T47D (cell line): ENCODE measurements around the gene TRPC4AP.
"Not testable (repeated sequence)": the region's sequence is repeated elsewhere in the genome, so short reads cannot be mapped to it uniquely, and the experiment has no call there.

ENCODE experiments used
- DNase-seq, 2 experiments: peaks; one replicate each; pipeline versions ENCODE4 v3.0.0 to v3.0.0-alpha.2; 2011 to 2012; ENCODE audit warnings: low read depth in 1 of 2, low spot score in 1 of 2
- JUND ChIP-seq: IDR thresholded peaks from 2 replicates; pipeline ENCODE4 v1.6.1; 2012; ENCODE audit warnings: low read depth
- in situ Hi-C: cut with HindIII; loops from 2 replicates; pipeline ENCODE4 v1.10.0; 2016; ENCODE audit warnings: low sequenced_read_pairs, low pct_unique_long_range_greater_than_20kb

TRPC4AP gene

DNA sequence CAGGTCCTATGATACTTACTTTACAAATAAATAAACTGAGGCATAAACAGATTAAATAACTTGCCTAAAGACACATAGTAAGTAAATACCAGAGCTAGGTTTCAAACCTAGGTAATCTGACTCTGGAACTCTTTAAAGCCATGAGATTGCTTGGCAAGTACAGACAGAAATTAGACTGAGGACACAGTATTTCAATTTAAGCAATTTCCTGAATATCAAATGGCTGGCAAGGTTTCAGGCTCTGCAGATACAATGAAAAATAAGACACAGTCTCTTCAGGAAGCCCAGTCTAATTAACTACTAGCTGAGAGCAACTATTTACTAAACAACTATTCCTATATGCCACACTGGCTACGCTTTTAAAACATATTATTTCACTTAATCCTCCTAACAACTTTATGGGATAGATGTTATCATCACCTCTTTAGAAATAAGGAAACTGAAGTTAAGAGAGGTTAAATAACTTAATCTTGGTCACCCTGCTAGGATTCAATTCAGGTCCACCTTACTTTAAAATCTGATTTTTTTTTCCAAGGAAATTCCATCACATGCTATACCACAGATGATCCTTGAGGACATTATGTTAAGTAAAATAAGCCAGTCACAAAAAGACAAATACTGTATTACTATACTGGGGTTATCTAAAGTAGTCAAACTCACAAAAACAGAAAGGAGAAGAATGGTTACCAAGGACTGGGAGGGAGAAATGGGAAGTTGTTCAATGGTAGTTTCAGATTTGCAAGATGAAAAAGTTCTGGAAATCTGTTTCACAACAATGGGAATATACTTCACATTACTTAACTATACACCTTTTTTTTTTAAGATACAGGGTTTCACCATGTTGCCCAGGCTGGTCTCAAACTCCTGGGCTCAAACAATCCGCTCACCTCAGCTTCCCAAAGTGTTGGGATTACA, 4.1 kb downstream of the TRPC4AP start:
- no peak for DNase-seq

DNA sequence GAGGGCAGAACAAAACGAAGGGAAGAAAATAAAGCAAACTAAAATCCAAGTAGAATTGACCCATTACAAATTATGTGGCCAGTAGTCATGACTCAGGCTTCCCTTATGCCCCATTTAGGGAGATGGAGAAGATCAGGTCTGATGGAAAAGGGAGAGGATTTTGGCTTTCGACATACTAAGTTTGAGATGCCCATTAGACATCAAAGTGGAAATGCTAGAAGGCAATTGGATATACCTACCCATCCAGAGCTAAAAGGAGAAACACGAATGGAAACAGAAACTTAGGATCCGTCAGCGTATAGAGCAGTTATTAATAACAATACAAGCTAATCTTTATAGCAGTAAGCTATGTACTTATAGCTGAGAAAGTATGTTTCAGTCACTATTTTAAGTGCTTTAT, 4.8 kb downstream of the TRPC4AP start:
- DNase-seq = no peak
- no peak for TF ChIP-seq JUND

More for the DNA sequence above, 4.1 kb downstream of the TRPC4AP start:
- in situ Hi-C loops = no loop called here
- no peak for TF ChIP-seq JUND

DNA sequence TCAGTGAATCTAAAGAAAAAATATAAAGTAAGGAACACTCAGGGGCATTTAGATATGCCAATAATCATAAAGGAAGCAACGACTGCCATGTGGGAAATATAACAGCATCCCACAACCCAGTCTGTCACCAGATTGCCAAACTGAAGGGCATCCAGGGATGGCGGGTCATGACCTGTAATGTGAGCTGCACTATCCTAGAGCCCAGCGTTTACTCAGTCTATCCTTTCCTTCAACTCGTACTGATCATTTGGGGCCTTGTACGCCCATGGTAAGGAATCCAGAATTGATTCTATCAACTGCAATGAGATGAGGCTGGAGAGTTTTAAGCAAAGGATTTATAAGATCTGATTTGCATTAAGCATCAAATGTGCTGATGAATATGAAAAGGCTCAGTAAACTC, 5.3 kb downstream of the TRPC4AP start:
- TF ChIP-seq JUND = no peak
- no peak for DNase-seq
- in situ Hi-C loops = no loop called here

More for the DNA sequence above, 4.8 kb downstream of the TRPC4AP start:
- in situ Hi-C loops = no loop called here

DNA sequence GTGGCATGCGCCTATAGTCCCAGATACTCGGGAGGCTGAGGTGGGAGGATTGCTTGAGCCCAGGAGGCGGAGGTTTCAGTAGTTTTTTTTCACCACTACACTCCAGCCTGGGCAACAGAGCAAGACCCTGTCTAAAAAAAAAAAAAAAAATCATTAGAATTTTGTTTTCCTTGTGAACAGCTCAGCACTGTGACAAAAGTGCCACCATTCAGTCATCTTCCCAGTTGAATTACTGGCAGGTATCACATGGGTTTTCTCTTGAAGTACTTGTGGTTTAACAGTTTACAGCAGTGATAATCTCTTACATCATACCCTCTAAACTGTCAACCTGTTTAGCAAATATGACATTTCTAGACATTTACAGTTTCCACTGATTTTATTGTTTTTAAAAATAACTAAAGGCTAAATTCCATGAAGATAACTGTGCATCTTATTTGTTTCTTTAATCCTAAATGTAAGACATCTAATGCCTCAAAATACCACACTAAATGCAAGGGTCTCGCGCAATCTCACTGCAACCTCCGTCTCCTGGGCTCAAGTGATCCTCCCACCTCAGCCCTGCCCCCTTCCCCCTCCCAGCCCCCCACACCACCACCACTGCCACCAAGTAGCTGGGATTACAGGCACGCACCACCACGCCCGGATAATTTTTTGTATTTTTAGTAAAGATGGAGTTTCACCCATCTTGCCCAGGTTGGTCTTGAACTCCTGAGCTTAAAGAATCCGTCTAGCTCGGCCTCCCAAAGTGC, 7.0 kb downstream of the TRPC4AP start:
- no peak for DNase-seq
- in situ Hi-C loops = no loop called here
- TF ChIP-seq JUND = no peak

DNA sequence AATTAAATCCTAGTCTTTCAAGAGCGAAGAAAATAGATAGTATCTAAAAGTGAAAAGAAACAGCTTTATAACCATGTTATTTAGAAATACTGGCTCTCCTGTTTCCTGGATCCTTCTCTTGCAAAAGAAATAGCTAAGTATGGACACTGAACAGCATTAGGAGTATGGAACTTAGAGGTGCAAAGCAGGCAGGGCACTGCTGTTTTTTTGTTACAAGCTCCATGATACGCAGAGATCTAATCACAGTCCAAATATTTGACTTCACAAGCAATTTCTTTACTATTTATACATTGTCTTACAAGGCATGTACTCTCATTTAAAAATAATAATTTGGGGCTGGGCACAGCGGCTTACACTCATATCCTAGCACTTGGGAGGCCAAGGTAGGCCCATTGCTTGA, 7.6 kb downstream of the TRPC4AP start:
- no peak for TF ChIP-seq JUND
- peak in 1 of 2 experiments; percentile 29 for DNase-seq
- in situ Hi-C loops = no loop called here

DNA sequence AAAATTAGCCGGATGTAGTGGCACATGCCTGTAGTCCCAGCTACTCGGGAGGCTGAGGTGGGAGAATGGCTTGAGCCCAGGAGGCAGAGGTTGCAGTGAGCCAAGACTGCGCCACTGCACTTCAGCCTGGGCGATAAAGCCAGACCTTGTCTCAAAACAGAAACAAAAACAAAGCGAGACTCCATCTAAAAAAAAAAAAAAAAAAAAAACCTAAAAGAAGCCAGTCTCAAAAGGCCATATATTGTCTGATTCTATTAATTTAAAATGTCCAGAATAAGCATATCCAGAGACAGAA, 12.3 kb downstream of the TRPC4AP start:
- DNase-seq, in situ Hi-C loops: not testable (repeated sequence)

DNA sequence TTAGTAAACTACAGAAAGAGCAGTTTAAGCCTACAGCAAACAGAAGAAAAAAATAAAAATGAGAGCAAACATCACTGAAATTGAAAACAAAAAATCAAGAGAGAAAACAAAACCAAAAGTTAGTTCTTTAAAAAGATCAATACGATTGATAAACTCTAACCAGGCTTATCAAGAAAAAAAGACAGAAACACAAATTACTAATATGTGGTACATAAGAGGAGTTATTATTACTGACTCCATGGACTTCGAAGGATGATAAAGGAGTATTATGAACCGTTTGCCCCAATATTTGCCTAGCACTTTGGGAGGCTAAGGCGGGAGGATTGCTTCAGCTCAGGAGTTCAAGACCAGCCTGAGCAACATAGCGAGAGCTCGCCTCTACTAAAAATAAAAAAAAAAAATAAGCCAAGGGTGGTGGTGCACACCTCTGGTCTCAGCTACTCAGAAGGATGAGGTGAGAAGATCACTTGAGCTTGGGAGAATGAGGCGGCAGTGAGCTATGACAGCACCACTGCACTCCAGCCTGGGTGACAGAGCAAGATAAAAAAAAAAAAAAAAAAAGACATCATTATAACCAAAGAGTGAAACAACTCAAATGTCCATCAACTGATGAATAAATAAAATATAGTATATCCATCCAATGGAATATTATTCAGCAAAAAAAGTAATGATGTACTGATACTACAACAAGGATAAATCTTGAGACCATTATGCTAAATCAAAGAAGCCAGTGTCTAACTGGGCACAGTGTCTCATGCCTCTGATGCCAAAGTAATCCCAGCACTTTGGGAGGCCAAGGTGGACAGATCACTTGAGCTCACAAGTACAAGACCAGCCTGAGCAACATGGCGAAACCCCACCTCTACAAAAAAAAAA, 12.9 kb downstream of the TRPC4AP start:
- TF ChIP-seq JUND = no peak
- in situ Hi-C loops = no loop called here

DNA sequence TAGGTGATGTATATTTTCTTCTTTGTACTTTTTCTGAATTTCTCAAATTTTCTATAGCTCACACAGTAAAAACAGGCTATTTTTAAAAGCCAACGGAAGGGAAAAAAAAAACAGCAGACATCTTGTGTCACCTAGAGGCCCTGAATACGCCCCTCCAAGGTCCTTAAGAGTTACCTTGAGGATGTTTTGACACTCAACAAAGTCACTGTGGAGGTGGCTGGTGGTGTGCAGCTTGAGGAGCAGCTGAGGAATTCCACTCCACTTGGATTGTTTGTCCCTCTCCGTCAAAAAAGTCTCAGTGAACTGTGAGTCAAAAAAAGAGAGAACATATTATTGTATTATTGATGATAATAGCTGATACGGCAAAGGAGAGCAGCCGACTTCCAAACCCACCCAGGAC, 14.7 kb downstream of the TRPC4AP start:
- no peak for DNase-seq
- in situ Hi-C loops = no loop called here
- TF ChIP-seq JUND = no peak

More for the DNA sequence above, 12.9 kb downstream of the TRPC4AP start:
- DNase-seq = no peak

- no peak for TF ChIP-seq JUND
- in situ Hi-C loops = no loop called here
- DNase-seq = no peak
Observed at GRCh38 chr20:35077341-35077740, 15.3 kb downstream of the TRPC4AP start.

DNA sequence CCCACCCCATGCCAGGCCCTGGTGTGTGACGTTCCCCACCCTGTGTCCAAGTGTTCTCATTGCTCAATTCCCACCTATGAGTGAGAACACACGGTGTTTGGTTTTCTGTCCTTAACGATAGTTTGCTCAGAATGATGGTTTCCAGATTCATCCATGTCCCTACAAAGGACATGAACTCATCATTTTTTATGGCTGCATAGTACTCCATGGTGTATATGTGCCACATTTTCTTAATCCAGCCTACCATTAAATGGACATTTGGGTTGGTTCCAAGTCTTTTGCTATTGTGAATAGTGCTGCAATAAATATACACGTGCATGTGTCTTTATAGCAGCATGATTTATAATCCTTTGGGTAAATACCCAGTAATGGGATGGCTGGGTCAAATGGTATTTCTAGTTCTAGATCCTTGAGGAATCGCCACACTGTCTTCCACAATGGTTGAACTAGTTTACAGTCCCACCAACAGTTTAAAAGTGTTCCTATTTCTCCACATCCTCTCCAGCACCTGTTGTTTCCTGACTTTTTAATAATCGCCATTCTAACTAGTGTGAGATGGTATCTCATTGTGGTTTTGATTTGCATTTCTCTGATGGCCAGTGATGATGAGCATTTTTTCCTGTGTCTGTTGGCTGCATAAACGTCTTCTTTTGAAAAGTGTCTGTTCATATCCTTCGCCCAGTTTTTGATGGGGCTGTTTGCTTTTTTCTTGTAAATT, 21.0 kb downstream of the TRPC4AP start:
- in situ Hi-C loops = not testable (repeated sequence)

DNA sequence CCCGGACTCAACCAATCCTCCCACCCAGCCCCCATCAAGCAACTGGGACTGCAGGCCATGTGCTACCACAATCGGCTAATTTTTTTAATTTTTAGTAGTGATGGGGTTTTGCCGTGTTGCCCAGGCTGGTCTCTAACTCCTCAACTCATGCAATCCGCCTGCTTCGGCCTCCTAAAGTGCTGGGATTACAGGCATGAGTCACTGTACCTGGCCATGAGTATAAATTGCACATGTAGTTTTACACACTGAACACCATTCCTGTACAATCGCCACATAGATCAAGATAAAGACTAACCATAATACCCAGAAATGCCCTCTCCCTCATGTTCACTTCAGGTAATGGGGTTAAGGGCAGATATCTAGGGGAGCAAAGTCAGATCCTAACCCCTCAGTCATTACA, 26.4 kb downstream of the TRPC4AP start:
- TF ChIP-seq JUND = no peak
- no peak for DNase-seq
- in situ Hi-C loops = no loop called here

More for the DNA sequence above, 21.0 kb downstream of the TRPC4AP start:
- DNase-seq = not testable (repeated sequence)

DNA sequence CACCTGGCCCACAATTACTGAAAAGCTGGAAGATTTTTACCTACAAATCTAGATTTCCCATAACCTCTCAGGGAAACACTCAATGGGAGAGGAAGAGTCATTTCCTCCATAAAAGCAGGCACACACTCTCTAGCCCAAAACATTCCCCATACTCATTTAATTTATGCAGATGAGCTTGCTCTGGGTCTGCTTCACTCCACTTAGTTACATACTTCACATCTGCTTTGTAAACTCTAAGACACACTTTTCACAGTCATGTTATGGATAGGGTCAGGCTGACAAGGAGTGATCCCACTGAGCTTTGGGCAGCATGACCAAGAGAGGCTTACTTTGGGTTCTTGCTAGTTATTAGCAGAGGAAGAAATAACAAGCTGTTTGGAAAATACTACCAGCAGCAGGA, 27.4 kb downstream of the TRPC4AP start:
- in situ Hi-C loops = no loop called here

More for the DNA sequence above, 27.4 kb downstream of the TRPC4AP start:
- TF ChIP-seq JUND = no peak
- no peak for DNase-seq
